Smooth muscle cell of the coronary artery (primary cell): ENCODE measurements around the gene SECTM1. TPM values are rescaled to one million over a fixed set of nuclear protein-coding genes. Genes with fewer than 3 reads are reported as not detected.

Source experiments
- total RNA-seq: library from RNA; depleted of rRNA; stranded (reverse); fragments of >200 nt; gene quantifications from 2 replicates; pipeline ENCODE4 v1.2.3, GENCODE V29; 2014; ENCODE audit warnings: low replicate concordance

SECTM1 gene
- total RNA-seq: 0.23 and 22.3 TPM in 2 replicates

DNA sequence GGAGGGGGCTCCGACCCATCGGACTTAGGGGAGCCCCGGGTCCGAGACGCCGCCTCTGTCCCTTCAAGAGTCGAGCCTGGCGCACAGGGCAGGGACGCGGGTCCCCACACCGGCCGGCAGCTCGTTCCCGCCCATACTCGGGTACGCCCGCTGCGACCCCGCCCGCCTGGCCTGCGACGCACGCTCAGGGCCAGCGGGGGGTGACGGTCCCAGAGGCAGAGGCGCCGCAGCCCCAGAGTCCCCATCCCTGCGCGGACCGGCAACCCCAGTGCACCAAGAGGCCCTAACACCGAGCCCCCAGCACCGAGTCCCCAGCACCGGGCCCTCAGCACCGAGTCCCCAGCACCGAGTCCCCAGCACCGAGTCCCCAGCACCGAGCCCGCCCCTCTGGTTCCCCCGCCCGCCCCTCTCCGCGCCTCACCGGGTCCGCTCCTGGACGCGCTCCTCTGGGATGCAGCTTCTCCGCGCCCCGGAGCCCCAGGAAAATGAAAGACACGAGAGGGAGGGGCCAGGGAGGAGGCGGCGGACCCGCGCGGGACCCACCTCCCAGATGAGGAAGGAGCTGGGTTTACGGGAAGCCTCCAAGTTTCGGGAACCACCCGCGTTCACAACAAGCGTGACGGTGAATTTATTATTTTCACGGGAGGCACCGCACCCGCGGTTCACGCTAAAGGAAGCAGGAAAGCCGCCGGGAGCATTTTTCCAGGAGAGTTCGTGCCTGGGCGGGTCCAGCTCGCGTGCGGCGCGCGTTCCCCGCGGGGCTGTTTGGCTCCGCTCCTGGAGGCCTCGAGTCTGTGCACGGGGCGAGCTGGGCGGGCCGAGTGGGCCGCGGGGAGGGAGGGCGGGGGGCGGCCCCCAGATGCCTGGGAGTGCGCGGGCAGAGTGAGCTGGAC is at the start of gene SECTM1:
TSS of gene SECTM1 (minus strand) at position 488 of the 893 bp plus-strand sequence. CDS start 6,526 bp downstream, outside the sequence.

DNA sequence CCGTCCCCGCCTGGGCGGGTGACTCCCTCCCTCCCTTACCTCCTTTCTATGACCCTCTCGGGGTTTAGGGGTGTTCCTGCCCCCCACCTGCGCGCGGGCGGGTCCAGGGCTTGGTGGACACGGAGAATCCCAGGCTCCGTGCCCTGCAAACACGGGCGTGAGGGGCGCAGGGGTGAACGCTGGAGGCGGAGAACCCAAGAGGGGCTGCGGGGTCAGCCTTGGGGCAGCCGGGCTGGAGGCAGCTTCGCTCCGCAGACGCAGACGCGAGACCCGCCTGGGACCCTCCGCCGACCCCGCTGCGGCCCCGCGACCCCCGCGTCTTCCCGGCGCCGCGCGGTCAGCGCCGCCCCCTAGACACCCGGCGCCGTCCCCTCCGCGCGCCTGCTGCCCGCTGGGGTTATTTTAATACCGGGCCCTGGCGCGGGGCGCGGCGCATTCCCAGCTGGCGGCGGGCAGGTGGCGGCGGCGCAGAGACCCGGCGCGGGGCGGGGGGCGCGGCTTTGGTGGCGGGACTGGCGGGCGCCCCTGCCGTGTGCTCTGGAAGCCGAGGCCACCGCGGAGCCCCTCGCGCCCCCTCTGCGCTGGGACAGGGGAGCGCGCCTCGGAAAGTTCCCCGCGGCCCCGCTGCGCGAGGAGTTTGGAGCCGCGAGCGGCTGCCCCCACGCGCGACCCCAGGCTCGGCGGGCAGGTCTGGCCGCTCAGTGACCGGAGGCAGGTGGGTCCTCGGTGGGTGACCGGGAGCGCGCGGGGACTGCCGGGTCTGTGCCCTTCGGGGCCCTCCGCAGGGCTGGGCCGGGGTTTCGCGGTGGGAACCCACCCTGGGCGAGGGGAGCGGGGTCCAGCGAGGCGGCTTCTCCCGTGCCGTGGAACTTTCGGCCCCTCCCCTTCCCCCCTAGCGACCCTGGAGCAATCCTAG is 38.0 kb upstream of the SECTM1 start, which contains the start of gene UTS2R:
TSS of gene UTS2R (plus strand) at position 433 of the 916 bp plus-strand sequence. CDS start 2,560 bp downstream, outside the sequence.

DNA sequence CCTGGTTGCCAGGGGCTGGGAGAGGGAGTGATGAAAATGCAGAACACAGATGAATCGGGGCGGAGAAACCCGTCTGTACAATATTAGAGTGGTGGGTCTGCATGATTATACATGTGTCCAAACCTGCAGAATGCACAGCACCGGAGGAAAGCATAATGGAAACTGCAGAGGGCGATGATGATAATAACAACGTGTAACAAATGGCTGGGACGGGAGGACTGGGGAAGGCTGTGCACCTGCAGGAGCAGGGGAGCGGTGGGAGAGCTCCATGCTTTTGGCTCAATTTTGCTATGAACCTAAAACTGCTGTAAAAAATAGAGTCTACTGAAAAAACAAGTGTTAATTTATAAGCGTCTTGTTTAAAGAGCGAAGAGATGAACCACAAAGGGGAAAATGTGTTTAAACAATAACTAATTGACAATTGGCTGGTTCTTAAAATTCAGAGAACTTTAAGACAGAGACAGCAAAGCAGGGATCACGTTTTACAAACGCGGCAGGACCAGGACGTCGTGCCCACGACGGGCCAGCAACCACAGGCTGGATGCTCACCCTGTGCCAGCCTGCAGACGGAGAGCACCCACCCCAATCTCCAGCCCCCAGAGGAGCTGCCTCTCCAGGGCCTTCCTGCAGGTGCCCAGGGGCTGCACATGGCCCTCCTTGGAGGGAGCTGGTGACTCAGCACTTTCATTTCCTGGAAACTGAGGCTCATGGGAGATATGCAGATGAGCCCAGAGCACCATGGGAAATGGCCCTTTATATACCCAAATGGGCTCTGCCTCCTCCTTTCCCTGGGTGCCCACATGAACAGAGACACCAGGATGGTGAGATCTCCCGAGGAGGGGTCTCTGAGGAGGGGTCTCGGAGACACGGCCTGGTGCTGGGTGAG is 25.1 kb upstream of the SECTM1 start, which contains the start of gene TEX19:
TSS of gene TEX19 (plus strand) at position 783 of the 886 bp plus-strand sequence. CDS start 2,904 bp downstream, outside the sequence.

DNA sequence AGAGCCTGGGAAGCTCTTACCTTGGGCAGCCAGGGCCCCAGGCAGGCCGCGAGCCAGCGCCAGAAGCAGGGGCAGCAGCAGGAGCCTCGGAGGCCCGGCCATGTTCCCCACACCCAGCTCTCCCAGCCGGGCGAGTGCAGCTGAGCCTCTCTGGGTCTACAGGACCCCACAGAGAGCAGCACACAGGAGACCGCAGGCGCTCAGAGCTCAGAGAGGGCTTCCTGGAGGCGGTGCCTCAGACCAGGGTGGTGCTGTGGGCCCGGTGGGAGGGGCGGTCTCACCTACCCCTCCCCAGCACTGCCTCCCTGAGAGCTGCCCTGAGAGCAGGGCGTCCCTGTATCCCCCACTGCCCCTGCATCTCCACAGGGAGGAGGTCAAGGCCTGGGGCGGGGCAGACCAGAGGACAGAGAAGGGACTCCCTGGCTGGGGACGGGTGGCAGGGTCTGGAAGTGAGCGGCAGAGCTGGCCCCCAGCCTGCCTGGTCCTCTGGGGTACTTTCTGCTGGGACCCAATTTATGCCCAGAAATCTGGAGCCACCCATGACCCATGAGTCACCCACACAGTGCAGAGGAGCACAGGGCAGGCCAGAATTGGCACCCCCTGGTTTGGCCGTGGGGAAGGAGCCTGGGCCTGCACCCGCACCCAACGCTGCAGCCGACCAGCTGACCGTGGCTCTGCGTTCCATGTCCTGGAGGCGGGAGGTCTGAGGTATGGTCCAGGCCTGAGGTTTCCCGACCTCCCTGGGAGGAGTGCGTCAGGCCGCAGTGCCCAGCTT is 16.0 kb downstream of the SECTM1 start, which contains the start of gene CD7:
TSS of gene CD7 (minus strand) at position 215 of the 775 bp plus-strand sequence. CDS start at position 102, 113 bp downstream.

DNA sequence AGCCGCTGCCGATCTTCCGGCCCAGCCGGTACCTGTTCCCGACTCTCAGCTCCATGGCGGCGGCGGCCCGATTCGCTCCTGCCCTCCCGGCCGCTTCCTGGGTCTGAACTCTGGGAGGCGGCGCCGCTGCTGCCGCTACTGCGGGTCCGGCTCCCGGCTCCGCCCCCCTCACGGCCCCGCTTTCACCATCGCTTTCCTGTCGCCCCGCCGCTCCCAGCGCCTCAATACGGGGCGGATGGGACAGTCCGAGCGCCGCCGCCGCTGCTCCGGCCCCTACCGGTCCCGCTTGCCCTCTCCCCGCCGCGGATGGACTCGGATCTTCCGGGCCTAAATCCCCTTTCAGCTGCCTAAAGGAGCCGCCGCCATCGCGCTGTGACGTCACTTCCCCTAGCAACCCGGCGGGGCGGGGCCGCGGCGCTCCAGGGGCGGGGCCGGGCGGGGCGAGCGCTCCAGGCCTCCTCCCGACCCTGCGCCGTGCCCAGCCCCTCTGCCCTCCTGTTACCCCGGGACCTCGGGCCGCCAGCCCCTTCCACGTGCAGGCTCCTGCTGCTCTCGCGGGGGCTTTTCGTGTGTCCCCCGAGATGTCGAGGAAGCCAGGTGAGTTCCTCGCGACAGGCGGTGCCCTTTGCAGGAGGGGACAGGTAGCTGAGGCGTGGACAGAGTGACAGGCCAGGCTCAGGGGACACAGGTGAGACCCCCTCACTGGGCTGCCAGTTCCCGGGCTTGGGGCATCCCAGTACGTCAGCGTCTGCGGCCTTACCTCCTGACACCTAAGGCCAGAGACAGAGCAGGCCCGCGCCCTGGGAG is 60.0 kb downstream of the SECTM1 start, which contains the start of gene CSNK1D:
TSS of gene CSNK1D (minus strand) at position 374 of the 807 bp plus-strand sequence. CDS start at position 55, 319 bp downstream.

Other genes starting within 250 kb of the SECTM1 start
- 38.4 and 89.0 TPM in 2 replicates for gene FASN, start 235.5 kb downstream of the SECTM1 start, total RNA-seq
- 10.5 and 14.0 TPM in 2 replicates for gene CCDC57, start 120.9 kb downstream of the SECTM1 start, total RNA-seq
- 117 and 167 TPM in 2 replicates for gene SLC16A3, start 104.7 kb downstream of the SECTM1 start, total RNA-seq
- gene CSNK1D, start 60.1 kb downstream of the SECTM1 start, total RNA-seq: 44.6 and 47.1 TPM in 2 replicates
- not detected in 2 replicates for gene CD7, start 16.2 kb downstream of the SECTM1 start, total RNA-seq
- gene TEX19, start 25.5 kb upstream of the SECTM1 start, total RNA-seq: 0.08 TPM in 1 of 2 replicates, not detected in the other
- gene UTS2R, start 38.0 kb upstream of the SECTM1 start, total RNA-seq: not detected in 2 replicates
- 7.1 and 7.4 TPM in 2 replicates for gene HEXD, start 84.6 kb upstream of the SECTM1 start, total RNA-seq
- 29.6 and 49.8 TPM in 2 replicates for gene OGFOD3, start 84.8 kb upstream of the SECTM1 start, total RNA-seq
- 41.3 and 58.9 TPM in 2 replicates for gene CYBC1, start 117.0 kb upstream of the SECTM1 start, total RNA-seq
- 30.7 and 36.5 TPM in 2 replicates for gene NARF, start 125.0 kb upstream of the SECTM1 start, total RNA-seq
- 15.2 and 24.5 TPM in 2 replicates for gene FOXK2, start 186.0 kb upstream of the SECTM1 start, total RNA-seq